Astrocyte of the cerebellum (primary cell): ENCODE measurements around the gene LUZP1.
A peak's percentile ranks its signal among the peaks of the same experiment; 100 is the strongest.
"Not testable (repeated sequence)": the region's sequence is repeated elsewhere in the genome, so short reads cannot be mapped to it uniquely, and the experiment has no call there.

Experiments used
- DNase-seq: peaks from one replicate; pipeline ENCODE4 v3.0.0-alpha.2; 2011; ENCODE audit warnings: low read depth
- H3K4me3 ChIP-seq: 2 replicates; pipeline ENCODE4 v1.5.1; 2011; ENCODE audit warnings: mild to moderate bottlenecking, low read depth, low read length, moderate library complexity
- CTCF ChIP-seq: IDR thresholded peaks from 2 replicates; pipeline ENCODE4 v1.5.1; 2012; ENCODE audit warnings: low read length, low read depth, moderate library complexity, mild to moderate bottlenecking; ENCODE audit errors: missing control alignments
- in situ Hi-C: cut with HindIII; loops from 2 replicates; pipeline ENCODE4 v1.10.0; 2017; ENCODE audit warnings: low sequenced_read_pairs

Gene LUZP1

GRCh38 chr1:23211955-23212354 lies 43.3 kb upstream of the LUZP1 start:
- TF ChIP-seq CTCF = no peak
- no peak overlapping the region for H3K4me3 ChIP-seq
- no peak for DNase-seq
- in situ Hi-C loops = no loop called here

DNA sequence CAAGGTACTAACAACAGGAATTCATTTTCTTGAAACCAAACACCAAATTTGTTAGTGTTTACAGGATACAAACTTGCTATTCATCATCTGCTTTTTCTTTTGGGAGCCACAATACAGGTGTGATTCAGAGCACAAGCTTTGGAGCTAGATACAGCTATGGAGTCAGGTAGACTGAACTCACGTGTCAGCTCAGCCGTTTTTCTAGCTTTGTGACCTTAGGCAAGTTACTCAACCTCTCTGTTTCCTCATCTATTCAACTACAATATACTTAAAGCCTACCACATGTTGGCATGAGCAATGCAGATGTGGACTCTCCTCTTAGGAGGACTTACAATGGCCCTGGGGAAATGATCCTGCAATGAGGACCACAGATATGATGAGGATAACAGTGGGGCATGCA lies 42.3 kb upstream of the LUZP1 start:
- in situ Hi-C loops = no loop called here
- H3K4me3 ChIP-seq = no peak overlapping the region
- no peak for TF ChIP-seq CTCF
- no peak for DNase-seq

GRCh38 chr1:23210351-23210785 lies 41.7 kb upstream of the LUZP1 start:
- DNase-seq = no peak
- no peak overlapping the region for H3K4me3 ChIP-seq
- in situ Hi-C loops = no loop called here
- peak; percentile 14 for TF ChIP-seq CTCF

DNA sequence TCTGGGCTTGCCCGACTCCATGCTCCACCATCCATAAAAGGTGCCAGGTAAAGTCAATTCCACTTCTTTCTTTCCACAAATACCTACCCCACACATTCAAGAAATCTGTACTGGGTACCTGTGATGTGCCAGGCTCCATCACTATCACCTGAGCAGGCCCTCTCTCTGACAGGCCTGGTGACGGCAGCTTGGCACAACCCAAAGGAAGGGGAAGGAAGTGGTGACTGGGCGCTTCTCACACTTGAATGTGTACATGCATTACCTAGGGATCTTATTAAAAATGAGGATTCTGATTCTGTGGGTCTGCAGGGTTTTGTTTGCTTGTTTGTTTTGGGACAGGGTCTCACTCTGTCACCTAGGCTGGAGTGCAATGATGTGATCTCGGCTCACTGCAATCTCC lies 41.1 kb upstream of the LUZP1 start:
- no peak for TF ChIP-seq CTCF
- no peak for DNase-seq
- H3K4me3 ChIP-seq = no peak overlapping the region
- in situ Hi-C loops = no loop called here

- no peak for DNase-seq
- H3K4me3 ChIP-seq = no peak overlapping the region
- TF ChIP-seq CTCF = no peak
- in situ Hi-C loops = no loop called here
Observed at GRCh38 chr1:23208527-23208926, 39.9 kb upstream of the LUZP1 start.

DNA sequence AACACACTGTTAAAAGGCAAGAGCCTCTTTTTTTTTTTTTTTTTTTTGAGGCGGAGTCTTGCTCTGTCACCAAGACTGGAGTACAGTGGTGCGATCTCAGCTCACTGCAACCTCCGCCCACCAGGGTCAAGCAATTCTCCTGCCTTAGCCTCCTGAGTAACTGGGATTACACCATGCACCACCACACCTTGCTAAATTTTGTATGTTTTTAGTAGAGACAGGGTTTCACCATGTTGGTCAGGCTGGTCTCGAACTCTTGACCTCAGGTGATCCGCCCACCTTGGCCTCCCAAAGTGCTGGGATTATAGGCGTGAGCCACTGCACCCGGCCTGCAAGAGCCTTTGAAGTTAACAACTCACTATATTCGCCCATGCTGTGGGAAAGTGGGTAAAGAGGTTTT lies 39.1 kb upstream of the LUZP1 start:
- H3K4me3 ChIP-seq, DNase-seq, in situ Hi-C loops: not testable (repeated sequence)

- no peak overlapping the region for H3K4me3 ChIP-seq
- in situ Hi-C loops = no loop called here
- TF ChIP-seq CTCF = no peak
- DNase-seq = no peak
Observed at GRCh38 chr1:23202263-23202749, 33.6 kb upstream of the LUZP1 start.
